ENCODE data around the gene VAX1.

The VAX1 gene

GRCh38 chr10:117163061-117163953 is 25.2 kb upstream of the VAX1 start:
- no peak for TF ChIP-seq CTCF (IDR thresholded peaks at IDR 0.05; ENCODE audit: extremely low read depth, insufficient read depth, missing control alignments)
- in situ Hi-C loops (cut with MboI; ENCODE audit: low pct_unique_long_range_greater_than_20kb, low sequenced_read_pairs, unreplicated experiment), result loop anchor here (25.0 kb wide), 2 partner anchors 374 to 476 kb away; partner anchors contain the start of gene EMX2
- no peak for DNase-seq (ENCODE audit: low spot score)

DNA sequence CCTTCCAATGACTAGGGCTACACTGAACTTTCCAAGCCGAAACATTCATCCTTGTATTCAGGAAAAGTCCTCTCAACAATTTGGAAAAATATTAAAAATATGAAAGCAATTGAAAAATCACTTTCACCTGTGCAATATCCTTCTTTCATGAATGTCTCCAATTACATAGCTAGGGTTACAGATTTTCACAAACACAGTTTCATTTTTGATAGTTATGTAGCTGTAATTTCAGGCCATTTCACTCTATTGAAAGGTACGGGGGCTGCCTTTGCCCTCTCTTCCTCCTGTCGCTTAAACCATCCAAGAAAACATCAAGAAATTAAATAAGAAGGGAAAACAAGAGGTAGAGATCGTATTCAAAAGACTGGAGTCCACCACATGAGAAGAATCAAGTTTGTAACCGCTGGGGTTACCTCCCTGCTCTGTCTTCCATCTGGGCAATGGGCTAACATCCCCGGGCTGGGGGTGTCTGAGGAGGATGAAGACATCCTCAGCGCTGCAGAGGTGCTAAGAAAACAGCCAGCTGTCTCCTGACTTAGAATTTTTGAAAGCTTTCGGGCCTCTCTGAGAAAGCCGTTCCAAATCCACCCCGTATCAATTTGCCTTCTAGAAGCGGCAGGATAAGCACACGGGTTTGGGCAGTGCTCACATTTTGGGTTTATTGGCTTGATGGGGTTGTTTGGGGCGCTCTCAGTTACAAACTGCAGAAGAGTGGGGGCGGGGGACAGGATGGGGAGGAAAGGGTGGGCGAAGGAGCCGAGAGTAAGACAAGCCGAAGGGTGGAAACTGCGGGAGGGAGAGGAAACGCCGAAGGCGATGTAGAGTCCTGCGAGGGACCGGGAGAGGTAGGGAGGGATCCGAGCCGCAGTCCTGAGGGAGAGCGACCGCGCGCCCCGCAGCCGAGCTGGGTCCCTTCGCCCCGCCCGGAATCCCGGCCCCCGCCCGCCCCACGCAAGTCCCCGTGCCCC is 24.3 kb upstream of the VAX1 start:
- no peak for TF ChIP-seq CTCF (IDR thresholded peaks at IDR 0.05; ENCODE audit: extremely low read depth, insufficient read depth, missing control alignments)
- no peak for DNase-seq (ENCODE audit: low spot score)
- in situ Hi-C loops (cut with MboI; ENCODE audit: low pct_unique_long_range_greater_than_20kb, low sequenced_read_pairs, unreplicated experiment), result loop anchor here (25.0 kb wide), 2 partner anchors 375 to 475 kb away; partner anchors contain the start of gene EMX2

- TF ChIP-seq CTCF (IDR thresholded peaks at IDR 0.05; ENCODE audit: extremely low read depth, insufficient read depth, missing control alignments), result no peak
- in situ Hi-C loops (cut with MboI; ENCODE audit: low pct_unique_long_range_greater_than_20kb, low sequenced_read_pairs, unreplicated experiment), result loop anchor here (25.0 kb wide), 2 partner anchors 376 to 474 kb away; partner anchors contain the start of gene EMX2
- no peak for DNase-seq (ENCODE audit: low spot score)
These were observed 23.4 kb upstream of the VAX1 start for GRCh38 chr10:117161386-117162033.

DNA sequence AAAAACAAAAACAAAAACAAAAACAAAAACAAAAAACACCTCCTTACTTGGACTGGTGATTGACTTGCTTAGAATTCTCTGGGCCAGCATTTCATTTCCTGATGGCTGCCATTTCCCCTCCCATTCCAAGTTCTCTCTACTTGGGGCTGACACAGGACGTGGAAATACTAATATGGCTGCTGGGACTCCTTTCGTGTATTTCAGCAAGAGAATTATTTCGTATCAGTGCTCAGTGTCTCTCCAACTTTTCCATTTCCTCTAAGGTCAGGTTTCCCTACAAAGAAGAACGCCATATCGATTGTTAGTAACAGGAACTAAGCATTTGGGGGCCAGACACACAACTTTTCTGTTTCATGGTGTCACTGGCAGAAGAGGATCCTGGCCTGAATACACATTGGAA is 22.5 kb upstream of the VAX1 start:
- in situ Hi-C loops (cut with MboI; ENCODE audit: low pct_unique_long_range_greater_than_20kb, low sequenced_read_pairs, unreplicated experiment), result loop anchor here (25.0 kb wide), 2 partner anchors 377 to 473 kb away; partner anchors contain the start of gene EMX2
- no peak for TF ChIP-seq CTCF (IDR thresholded peaks at IDR 0.05; ENCODE audit: extremely low read depth, insufficient read depth, missing control alignments)
- DNase-seq (ENCODE audit: low spot score), result no peak

DNA sequence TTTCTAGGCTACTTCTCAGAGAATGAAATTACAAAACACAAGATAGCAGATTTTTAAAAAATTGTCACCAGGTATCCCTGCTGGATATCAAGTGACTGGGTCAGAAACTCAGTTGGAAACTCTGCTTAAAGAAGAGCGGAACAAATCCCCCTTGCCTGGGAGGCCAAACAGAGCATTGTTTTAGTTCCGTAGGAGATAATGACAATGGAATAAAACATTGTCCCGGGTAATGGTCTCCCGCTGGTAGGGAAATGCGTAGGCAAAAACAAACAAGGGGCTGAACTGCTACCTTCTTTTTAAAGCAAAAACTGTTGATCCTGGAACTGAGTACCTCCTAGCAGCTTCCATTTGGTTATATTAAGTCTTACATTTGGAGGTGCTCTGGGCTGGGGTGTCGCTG is 21.3 kb upstream of the VAX1 start:
- in situ Hi-C loops (cut with MboI; ENCODE audit: low pct_unique_long_range_greater_than_20kb, low sequenced_read_pairs, unreplicated experiment), result loop anchor here (25.0 kb wide), 2 partner anchors 378 to 472 kb away; partner anchors contain the start of gene EMX2
- no peak for TF ChIP-seq CTCF (IDR thresholded peaks at IDR 0.05; ENCODE audit: extremely low read depth, insufficient read depth, missing control alignments)
- DNase-seq (ENCODE audit: low spot score), result no peak
